Measurements from ENCODE around the gene PPIL1.

Gene PPIL1

DNA sequence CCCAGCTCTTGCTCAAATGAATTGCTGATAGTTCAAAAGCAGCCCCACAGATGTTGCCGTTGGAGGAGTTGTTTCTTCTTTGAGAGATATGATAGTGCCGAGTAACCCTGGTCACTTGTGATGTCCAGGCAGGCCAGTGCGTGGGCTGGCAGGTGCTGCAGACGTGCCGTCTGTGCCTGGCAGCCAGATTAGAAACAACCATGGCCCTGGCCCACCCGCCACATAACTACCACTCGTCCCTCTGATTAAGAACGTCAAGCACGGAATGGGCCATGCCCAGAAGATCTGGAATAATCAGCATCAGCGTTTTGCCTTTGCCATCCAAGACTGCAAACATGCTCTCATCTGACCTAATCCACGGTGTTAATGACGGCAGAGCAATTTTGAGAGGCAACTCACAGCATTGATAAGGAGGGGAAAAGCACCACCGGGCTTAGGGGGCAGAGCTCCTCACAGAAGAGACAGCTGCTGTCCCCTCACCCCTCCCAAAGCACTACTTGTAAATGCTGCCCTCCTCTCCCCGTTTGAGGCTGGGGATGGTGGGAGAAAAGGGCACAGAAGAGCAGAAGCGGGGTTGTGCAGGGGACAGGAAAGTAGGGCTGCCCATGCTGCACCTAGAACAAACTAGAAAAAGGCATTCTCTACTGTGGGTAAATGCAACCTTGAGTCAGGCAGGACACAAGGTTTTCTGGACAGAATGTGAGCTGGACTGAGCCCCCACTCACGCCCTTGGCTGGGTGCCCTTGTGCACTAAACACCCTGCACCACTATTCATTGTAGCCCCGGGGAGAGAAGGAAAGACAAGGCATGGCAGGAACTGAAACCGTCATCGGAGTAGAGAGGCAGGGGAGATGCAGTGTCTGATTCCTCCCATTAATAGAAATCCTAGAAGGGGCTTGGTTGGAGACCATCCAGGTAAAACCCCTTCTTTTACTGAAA lies 30.1 kb downstream of the PPIL1 start:
- no peak for DNase-seq (ENCODE audit: low spot score)
- TF ChIP-seq, protein P1, sequence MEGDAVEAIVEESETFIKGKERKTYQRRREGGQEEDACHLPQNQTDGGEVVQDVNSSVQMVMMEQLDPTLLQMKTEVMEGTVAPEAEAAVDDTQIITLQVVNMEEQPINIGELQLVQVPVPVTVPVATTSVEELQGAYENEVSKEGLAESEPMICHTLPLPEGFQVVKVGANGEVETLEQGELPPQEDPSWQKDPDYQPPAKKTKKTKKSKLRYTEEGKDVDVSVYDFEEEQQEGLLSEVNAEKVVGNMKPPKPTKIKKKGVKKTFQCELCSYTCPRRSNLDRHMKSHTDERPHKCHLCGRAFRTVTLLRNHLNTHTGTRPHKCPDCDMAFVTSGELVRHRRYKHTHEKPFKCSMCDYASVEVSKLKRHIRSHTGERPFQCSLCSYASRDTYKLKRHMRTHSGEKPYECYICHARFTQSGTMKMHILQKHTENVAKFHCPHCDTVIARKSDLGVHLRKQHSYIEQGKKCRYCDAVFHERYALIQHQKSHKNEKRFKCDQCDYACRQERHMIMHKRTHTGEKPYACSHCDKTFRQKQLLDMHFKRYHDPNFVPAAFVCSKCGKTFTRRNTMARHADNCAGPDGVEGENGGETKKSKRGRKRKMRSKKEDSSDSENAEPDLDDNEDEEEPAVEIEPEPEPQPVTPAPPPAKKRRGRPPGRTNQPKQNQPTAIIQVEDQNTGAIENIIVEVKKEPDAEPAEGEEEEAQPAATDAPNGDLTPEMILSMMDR (IDR thresholded peaks at IDR 0.05; ENCODE audit: borderline replicate concordance, control extremely low read depth, extremely low read depth, insufficient read depth, missing control alignments) = no peak
- in situ Hi-C loops (cut with MboI; ENCODE audit: low sequenced_read_pairs, unreplicated experiment) = no loop called here

DNA sequence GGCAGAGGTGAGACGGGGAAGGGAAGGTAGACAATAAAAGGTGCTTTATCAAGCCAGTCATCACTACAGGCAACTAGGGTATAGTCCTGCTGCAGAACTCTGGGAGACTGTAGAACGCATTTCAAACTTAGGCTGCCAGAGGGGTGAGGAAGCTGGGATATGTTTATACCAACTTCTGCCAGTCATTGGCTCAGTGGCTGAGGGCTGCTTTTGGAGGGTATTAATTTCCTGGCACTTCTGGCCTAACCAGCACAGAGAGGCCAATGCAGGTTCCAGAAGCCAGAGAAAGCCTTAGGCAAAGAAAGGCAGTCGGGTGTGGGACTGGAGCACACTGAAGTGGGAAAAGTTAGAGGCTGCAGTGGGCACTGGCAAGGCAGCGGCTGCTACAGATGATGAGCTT lies 31.4 kb downstream of the PPIL1 start:
- TF ChIP-seq, protein P1 (IDR thresholded peaks at IDR 0.05; ENCODE audit: borderline replicate concordance, control extremely low read depth, extremely low read depth, insufficient read depth, missing control alignments) = no peak
- in situ Hi-C loops (cut with MboI; ENCODE audit: low sequenced_read_pairs, unreplicated experiment) = no loop called here
- DNase-seq (ENCODE audit: low spot score) = no peak

DNA sequence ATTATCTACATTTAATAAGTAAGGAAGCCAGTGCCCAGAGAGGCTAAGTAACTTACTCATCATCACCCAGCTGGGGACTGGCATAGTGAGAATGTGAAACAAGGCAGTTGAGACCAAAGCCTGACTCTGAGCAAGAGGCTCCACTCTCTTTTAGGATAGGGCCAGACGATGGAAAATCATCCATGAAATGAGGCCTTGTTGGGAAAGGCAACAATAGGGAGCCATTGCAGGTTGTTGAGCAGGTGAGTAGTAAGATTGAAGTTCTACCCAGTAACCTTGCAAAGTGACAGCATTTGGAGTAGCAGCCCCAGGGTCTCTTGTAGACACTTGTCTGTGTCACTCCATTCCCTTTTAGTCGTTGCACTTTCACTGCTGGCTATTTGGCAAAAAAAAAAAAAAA lies 32.8 kb downstream of the PPIL1 start:
- in situ Hi-C loops (cut with MboI; ENCODE audit: low sequenced_read_pairs, unreplicated experiment) = no loop called here
- no peak for DNase-seq (ENCODE audit: low spot score)
- TF ChIP-seq, protein P1 (IDR thresholded peaks at IDR 0.05; ENCODE audit: borderline replicate concordance, control extremely low read depth, extremely low read depth, insufficient read depth, missing control alignments) = no peak

DNA sequence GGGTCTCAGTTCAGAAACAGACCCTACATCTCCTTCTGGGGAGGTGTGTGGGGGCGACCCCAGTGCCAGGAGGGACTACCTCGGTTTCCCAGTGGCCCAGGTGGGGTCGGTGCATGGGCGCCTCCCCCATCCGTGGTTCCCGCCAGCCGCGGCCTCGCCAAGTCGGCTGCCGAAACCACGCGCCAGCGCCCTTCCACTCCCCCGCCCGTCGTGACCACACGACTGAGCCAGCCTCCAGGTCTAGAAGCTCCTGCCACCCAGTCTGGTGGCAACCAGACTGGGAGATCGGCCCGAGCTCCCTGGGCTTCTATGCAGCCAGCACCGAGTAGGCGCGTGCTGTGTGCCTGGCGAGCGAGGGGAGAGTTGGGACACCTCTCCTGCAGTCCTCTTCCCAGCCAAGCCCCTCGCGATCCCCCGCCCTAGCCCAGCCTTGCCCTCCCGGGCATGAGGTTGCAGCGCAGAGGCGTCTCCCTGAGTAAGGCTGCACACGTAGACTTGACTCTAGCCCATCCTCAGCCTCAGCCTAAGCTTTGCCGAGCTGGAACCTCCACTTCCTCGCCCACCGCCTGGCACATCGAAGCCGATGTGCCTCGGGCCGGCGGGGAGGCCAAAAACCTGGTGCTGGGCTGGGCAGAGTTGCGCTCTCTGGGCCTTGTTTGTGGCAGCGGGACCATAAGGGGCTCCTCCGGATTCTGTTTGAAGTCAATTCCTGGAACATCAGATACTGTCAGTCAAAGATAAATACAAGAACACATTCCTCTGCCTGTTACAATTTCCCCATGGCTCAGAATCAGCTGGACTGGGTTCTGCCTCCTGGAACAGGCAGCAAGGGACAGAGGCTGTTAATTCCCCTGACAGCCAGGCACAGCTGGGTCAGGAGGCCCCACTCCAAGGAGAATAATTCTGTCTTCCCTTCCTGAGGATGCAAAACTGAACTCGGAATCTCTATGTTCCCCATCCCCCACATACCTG lies 33.9 kb downstream of the PPIL1 start:
- in situ Hi-C loops (cut with MboI; ENCODE audit: low sequenced_read_pairs, unreplicated experiment) = no loop called here
- TF ChIP-seq, protein P1 (IDR thresholded peaks at IDR 0.05; ENCODE audit: borderline replicate concordance, control extremely low read depth, extremely low read depth, insufficient read depth, missing control alignments) = no peak
- no peak for DNase-seq (ENCODE audit: low spot score)

DNA sequence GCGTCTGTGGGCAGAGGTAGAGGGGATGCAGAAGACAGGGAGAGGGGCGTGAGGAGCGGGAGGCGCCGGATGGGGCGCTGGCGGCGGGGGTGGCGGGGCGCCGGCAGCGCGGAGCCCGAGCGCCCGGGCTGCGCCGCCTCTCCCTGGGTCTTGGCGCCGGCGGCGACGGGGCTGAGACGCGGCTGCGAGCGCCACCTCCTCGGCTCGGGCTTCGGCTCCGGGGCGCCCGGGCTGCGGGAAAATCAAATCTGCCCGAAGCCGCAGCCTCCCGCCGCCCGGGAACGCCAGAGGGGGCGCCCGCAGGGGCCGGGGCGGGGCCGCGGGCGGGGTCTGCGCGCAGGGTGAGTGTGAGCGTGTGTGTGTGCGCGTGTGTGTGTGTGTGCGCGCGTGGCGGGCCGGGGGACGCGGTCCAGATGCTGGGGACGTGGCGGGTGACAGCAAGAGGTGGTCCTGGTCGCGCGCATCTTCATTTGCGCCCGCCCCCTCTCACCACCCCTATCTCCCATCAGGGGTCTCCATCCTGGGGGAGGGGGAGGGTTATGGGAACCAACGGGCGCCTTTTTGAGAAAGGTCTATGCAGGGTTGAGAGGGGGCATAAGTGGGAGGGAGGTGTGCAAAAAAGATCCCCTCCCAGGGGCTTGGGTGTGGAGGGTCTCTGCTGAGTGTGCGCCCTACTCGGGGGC lies 34.7 kb downstream of the PPIL1 start:
- peak; percentile 73 for DNase-seq (ENCODE audit: low spot score)
- in situ Hi-C loops (cut with MboI; ENCODE audit: low sequenced_read_pairs, unreplicated experiment) = no loop called here

More for the DNA sequence above, 34.7 kb downstream of the PPIL1 start:
- TF ChIP-seq, protein P1 (IDR thresholded peaks at IDR 0.05; ENCODE audit: borderline replicate concordance, control extremely low read depth, extremely low read depth, insufficient read depth, missing control alignments) = no peak

All from GM13976 (cell line).